ENCODE data around the gene RBL1. TPM values are rescaled to one million over a fixed set of nuclear protein-coding genes. Genes with fewer than 3 reads are reported as not detected.
A peak's percentile ranks its signal among the peaks of the same experiment; 100 is the strongest.

RBL1 gene
- total RNA-seq, 1 experiment from 2014 or later = 14.6 TPM

DNA sequence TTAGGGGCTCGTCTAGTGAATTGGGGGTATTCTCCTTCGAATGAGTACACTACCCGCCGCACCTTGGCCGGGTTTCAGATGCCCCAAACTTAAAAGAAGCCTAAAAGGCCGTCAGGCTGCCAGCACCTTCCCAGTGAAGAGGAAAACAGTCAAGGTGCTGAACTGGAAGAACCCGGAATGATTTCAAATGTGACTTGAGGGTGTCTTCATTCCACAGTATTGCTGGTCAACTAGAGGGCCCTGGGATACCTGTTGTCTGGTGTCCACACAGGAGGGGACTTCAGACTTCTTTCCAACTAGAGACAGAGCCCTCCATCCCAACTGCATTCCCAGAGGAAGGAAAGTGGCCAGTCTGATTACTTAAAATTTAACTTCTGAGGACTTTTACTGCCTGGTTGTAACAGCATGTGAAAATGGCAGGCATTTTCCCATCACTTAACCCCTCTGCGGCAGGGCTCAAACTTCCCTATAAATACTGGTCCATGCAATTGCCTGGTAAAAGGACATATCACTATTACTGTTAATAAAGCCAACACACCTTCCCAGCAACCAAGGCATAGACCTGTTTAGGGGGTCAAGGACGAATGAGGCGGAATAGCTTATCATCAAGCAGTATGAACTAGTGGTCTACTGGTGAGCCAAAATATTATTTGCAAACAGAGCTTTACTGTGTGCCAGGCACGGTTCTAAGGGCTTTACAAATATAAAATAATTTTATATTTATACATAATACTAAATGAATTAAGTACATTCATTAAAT, 143.6 kb downstream of the RBL1 start:
- no peaks in the 10 kb centered on the region for H4K20me1 ChIP-seq (ENCODE audit: insufficient read depth)
- H3K36me3 ChIP-seq (ENCODE audit: low read depth) = no peaks in the 10 kb centered on the region
- POLR2A ChIA-PET (ENCODE audit: unreplicated experiment) = no interaction called here
- intact Hi-C loops (cut with micrococcal nuclease; ENCODE audit: unreplicated experiment) = no loop called here
- H3F3A ChIP-seq (ENCODE audit: insufficient read depth, low read depth) = no peaks in the 10 kb centered on the region
- CTCF ChIA-PET = no interaction called here
- no peak overlapping the region; the same call in 1 of the 2 replicates for H3K27ac ChIP-seq
- H2AFZ ChIP-seq = peak overlapping the region; percentile 91
- no peak for TF ChIP-seq EZH2 (IDR thresholded peaks at IDR 0.05; ENCODE audit: low read depth)
- TF ChIP-seq, protein P1, sequence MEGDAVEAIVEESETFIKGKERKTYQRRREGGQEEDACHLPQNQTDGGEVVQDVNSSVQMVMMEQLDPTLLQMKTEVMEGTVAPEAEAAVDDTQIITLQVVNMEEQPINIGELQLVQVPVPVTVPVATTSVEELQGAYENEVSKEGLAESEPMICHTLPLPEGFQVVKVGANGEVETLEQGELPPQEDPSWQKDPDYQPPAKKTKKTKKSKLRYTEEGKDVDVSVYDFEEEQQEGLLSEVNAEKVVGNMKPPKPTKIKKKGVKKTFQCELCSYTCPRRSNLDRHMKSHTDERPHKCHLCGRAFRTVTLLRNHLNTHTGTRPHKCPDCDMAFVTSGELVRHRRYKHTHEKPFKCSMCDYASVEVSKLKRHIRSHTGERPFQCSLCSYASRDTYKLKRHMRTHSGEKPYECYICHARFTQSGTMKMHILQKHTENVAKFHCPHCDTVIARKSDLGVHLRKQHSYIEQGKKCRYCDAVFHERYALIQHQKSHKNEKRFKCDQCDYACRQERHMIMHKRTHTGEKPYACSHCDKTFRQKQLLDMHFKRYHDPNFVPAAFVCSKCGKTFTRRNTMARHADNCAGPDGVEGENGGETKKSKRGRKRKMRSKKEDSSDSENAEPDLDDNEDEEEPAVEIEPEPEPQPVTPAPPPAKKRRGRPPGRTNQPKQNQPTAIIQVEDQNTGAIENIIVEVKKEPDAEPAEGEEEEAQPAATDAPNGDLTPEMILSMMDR (conservative IDR thresholded peaks at IDR 0.05) = no peak
- peak overlapping the region; percentile 82 for H3K4me3 ChIP-seq
- no peaks in the 10 kb centered on the region for H3K9me3 ChIP-seq (ENCODE audit: insufficient read depth, low read depth)
- H3K9me2 ChIP-seq (ENCODE audit: insufficient read depth) = no peaks in the 10 kb centered on the region
- peaks cover 7% of the 10 kb centered on the region for H3K4me1 ChIP-seq (replicated peaks; ENCODE audit: insufficient read depth)
- no peaks in the 10 kb centered on the region for H3K27me3 ChIP-seq (ENCODE audit: insufficient read depth, low read depth)
- H3K4me2 ChIP-seq = peak overlapping the region; percentile 83
- H3K79me2 ChIP-seq (ENCODE audit: low read depth) = no peaks in the 10 kb centered on the region
- no peak for DNase-seq
- TSS peak; percentile 99 for BruUV-seq (replicated peaks)

DNA sequence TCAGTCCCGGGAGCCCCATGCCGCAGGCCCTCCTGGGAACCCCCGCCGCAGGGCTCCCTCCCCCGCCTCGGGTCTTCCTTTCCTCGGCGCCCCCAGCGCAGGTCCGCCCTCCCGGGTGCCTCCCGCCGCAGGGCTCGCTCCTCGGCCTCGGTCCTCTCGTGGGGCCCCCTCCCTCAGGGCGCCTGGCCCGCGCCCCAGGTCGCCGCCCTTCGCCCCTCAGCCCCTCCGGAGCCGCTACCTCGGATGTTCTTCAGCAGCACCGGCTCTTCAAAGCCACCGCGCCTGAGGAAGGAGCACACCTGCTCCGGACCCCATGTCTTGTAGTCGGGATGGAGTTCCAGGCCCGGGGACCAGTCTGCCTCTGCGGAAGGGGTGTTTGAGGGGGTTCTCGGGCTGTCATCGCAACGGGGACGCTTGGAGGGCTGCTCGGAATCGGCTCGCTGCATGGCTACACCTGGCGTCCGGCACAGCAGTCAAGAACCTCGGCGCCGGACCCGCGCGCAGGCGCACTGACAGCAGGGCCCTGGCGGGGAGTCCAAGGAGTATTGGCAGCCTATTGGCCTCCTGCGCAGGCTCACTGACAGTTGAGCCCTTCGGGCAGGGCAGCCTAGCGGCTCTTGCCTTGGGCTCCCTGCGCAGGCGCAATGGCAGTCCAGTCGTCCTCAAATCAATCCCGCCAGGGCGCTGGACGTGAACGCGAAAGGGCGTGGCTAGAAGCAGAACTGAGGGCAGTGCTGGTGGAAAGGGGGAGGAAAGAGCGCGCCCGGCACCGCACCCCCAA, 144.4 kb downstream of the RBL1 start, which contains the start of gene SAMHD1:
Gene SAMHD1 (minus strand): TSS at position 511 of the 781 bp plus-strand sequence. CDS start 65 bp downstream, at position 446.
- H3K9me2 ChIP-seq (ENCODE audit: insufficient read depth) = no peaks in the 10 kb centered on the region
- H3F3A ChIP-seq (ENCODE audit: insufficient read depth, low read depth) = no peaks in the 10 kb centered on the region
- H3K4me1 ChIP-seq (replicated peaks; ENCODE audit: insufficient read depth) = peaks cover 7% of the 10 kb centered on the region
- no peaks in the 10 kb centered on the region for H3K9me3 ChIP-seq (ENCODE audit: insufficient read depth, low read depth)
- POLR2A ChIA-PET (ENCODE audit: unreplicated experiment) = no interaction called here
- no peaks in the 10 kb centered on the region for H3K79me2 ChIP-seq (ENCODE audit: low read depth)
- DNase-seq = peak; percentile 96 to 99
- no peak within 1 kb of the TSS; the same call in 1 of the 2 replicates for H3K27ac ChIP-seq
- H2AFZ ChIP-seq = peak within 1 kb of the TSS; percentile 91
- peak within 1 kb of the TSS; percentile 83 for H3K4me2 ChIP-seq
- H3K36me3 ChIP-seq (ENCODE audit: low read depth) = no peaks in the 10 kb centered on the region
- TF ChIP-seq, protein P1 (conservative IDR thresholded peaks at IDR 0.05) = no peak
- TF ChIP-seq EZH2 (IDR thresholded peaks at IDR 0.05; ENCODE audit: low read depth) = no peak
- H3K4me3 ChIP-seq = peak within 1 kb of the TSS; percentile 82
- no peaks in the 10 kb centered on the region for H4K20me1 ChIP-seq (ENCODE audit: insufficient read depth)
- H3K27me3 ChIP-seq (ENCODE audit: insufficient read depth, low read depth) = no peaks in the 10 kb centered on the region
- CTCF ChIA-PET = no interaction called here
- no TSS peak for BruUV-seq (replicated peaks)
- intact Hi-C loops (cut with micrococcal nuclease; ENCODE audit: unreplicated experiment) = no loop called here

DNA sequence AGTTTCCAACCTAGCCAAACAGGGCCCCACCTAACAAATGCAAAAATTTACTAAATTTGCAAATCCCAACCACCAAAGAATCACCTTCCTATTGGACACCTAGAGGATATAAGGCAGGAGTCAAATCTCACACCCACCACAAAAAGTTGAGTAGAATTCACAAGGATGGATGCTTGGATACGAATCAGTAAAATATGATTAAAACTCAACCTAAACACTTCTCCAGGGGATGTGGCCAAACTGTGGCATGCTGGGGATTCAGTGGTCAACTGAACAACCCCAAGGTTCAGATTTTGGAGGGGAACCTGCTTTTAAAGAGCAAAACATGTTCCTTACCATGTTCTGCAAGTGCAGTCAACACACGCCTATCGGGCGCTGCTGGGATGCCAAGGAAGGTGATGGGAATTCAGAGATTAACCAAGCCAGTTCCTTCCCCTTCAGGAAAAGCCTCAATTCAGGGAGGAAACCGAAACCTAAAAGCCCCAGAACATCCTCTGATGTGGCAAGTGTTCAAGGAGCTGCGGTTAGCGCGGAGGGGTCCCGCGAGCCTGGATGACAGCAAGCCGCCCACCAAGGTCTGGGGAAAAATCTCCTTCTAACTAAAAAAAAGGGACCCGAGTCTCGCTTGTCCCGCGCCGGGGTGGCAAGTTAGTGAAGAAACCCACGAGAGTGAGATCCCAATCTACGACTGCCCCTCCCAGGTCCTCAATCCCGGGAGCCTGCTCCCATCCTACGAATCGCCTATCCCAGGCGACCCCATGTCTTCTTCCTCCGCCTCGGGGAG, 145.2 kb downstream of the RBL1 start:
- H3K27me3 ChIP-seq (ENCODE audit: insufficient read depth, low read depth) = no peaks in the 10 kb centered on the region
- no peaks in the 10 kb centered on the region for H4K20me1 ChIP-seq (ENCODE audit: insufficient read depth)
- DNase-seq = peak in 1 of 2 experiments; percentile 29
- peak overlapping the region; percentile 83 for H3K4me2 ChIP-seq
- ChIA-PET CTCF (no interaction called here), POLR2A (ENCODE audit: unreplicated experiment) (no interaction called here)
- TF ChIP-seq, protein P1 (conservative IDR thresholded peaks at IDR 0.05) = no peak
- TF ChIP-seq EZH2 (IDR thresholded peaks at IDR 0.05; ENCODE audit: low read depth) = no peak
- H3F3A ChIP-seq (ENCODE audit: insufficient read depth, low read depth) = no peaks in the 10 kb centered on the region
- H3K27ac ChIP-seq = no peak overlapping the region
- peaks cover 7% of the 10 kb centered on the region for H3K4me1 ChIP-seq (replicated peaks; ENCODE audit: insufficient read depth)
- no peaks in the 10 kb centered on the region for H3K9me2 ChIP-seq (ENCODE audit: insufficient read depth)
- H3K4me3 ChIP-seq = peak overlapping the region; percentile 82
- TSS peak; percentile 39 for BruUV-seq (replicated peaks)
- no peaks in the 10 kb centered on the region for H3K79me2 ChIP-seq (ENCODE audit: low read depth)
- peak overlapping the region; percentile 90 for H2AFZ ChIP-seq
- no peaks in the 10 kb centered on the region for H3K9me3 ChIP-seq (ENCODE audit: insufficient read depth, low read depth)
- intact Hi-C loops (cut with micrococcal nuclease; ENCODE audit: unreplicated experiment) = no loop called here
- H3K36me3 ChIP-seq (ENCODE audit: low read depth) = no peaks in the 10 kb centered on the region

Data from PC-9 (cell line).